H1 (cell line): ENCODE data around the gene ALDH3A1. TPM values are rescaled to one million over a fixed set of nuclear protein-coding genes. Genes with fewer than 3 reads are reported as not detected.

Experiments
- CTCF ChIA-PET: fragments of 300-600 bp; sonication (Branson Sonifier 250); formaldehyde crosslinking; loops from one replicate; lab custom pipeline; 2021; ENCODE audit not compliant: partially characterized antibody; lab: Charles Lee
- POLR2A ChIA-PET: fragments of 300-600 bp; sonication (Branson Sonifier 250); formaldehyde crosslinking; loops from one replicate; lab custom pipeline; 2021; ENCODE audit warnings: inconsistent platforms; ENCODE audit not compliant: partially characterized antibody; lab: Charles Lee
- DNase-seq, 2 experiments: peaks; one replicate each; pipeline versions ENCODE4 v3.0.0 to v3.0.0-alpha.2; 2010 to 2022; ENCODE audit warnings: low spot score in 2 of 2, low read depth in 1 of 2, mixed read lengths in 1 of 2
- FAIRE-seq: peaks from 2 replicates; lab custom pipeline; 2011; peaks lifted over from hg19 to GRCh38; lab: Jason Lieb, UNC
- H2AFZ ChIP-seq: 2 replicates; pipeline ENCODE4 v1.8.1; 2012; ENCODE audit warnings: low read length, inconsistent platforms
- H2AK5ac ChIP-seq: 2 replicates; pipeline ENCODE4 v1.6.1; 2013; ENCODE audit warnings: low read depth, low read length
- H2BK120ac ChIP-seq: replicated peaks from 2 replicates; pipeline ENCODE3; 2013; ENCODE audit warnings: low read depth, low read length, inconsistent platforms
- H2BK12ac ChIP-seq: 2 replicates; pipeline ENCODE4 v1.6.1; 2013; ENCODE audit warnings: low read depth, low read length
- H2BK15ac ChIP-seq: 2 replicates; pipeline ENCODE4 v1.6.1; 2013; ENCODE audit warnings: low read length
- H2BK20ac ChIP-seq: 2 replicates; pipeline ENCODE4 v1.6.1; 2013; ENCODE audit warnings: low read length
- H2BK5ac ChIP-seq: 2 replicates; pipeline ENCODE4 v1.6.1; 2013; ENCODE audit warnings: low read depth, low read length
- H3K14ac ChIP-seq: 2 replicates; pipeline ENCODE4 v1.6.1; 2013; ENCODE audit warnings: inconsistent platforms; ENCODE audit not compliant: insufficient read length
- H3K18ac ChIP-seq: 2 replicates; pipeline ENCODE4 v1.6.1; 2013; ENCODE audit warnings: low read length; ENCODE audit errors: extremely low read depth
- H3K23ac ChIP-seq: 2 replicates; pipeline ENCODE4 v1.6.1; 2013; ENCODE audit warnings: inconsistent platforms; ENCODE audit not compliant: insufficient read length
- H3K23me2 ChIP-seq: 2 replicates; pipeline ENCODE4 v1.6.1; 2013; ENCODE audit warnings: low read depth, low read length
- H3K27ac ChIP-seq: 2 replicates; pipeline ENCODE4 v1.6.1; 2011; ENCODE audit warnings: low read depth, low read length, inconsistent platforms
- H3K27me3 ChIP-seq, 4 experiments: replicated peaks in 1 of 4; 1 replicate in 1 of 4; 2 replicates in 3 of 4; pipeline versions ENCODE4 v1.6.1 to v1.8.1; 2011 to 2013; ENCODE audit warnings: low read length in 3 of 4, mild to moderate bottlenecking in 3 of 4, inconsistent platforms in 2 of 4, mixed read lengths in 2 of 4, moderate library complexity in 1 of 4; ENCODE audit not compliant: control insufficient read depth in 3 of 4, insufficient read depth in 3 of 4; ENCODE audit errors: extremely low read depth in 1 of 4
- H3K36me3 ChIP-seq, 4 experiments: 2 replicates each; pipeline versions ENCODE4 v1.6.1 to v1.8.1; 2011 to 2013; ENCODE audit warnings: mild to moderate bottlenecking in 4 of 4, low read length in 3 of 4, moderate library complexity in 2 of 4, control low read depth in 1 of 4, inconsistent platforms in 1 of 4; ENCODE audit not compliant: insufficient read depth in 4 of 4, control insufficient read depth in 2 of 4
- H3K4ac ChIP-seq: replicated peaks from 2 replicates; pipeline ENCODE3; 2013; ENCODE audit warnings: low read length, low read depth, mixed read lengths, inconsistent platforms; ENCODE audit not compliant: insufficient read length
- H3K4me1 ChIP-seq, 4 experiments: replicated peaks in 1 of 4; 1 replicate in 1 of 4; 2 replicates in 3 of 4; pipeline versions ENCODE4 v1.6.1 to v1.8.1; 2011 to 2013; ENCODE audit warnings: low read length in 3 of 4, inconsistent platforms in 2 of 4, mixed read lengths in 1 of 4; ENCODE audit not compliant: insufficient read depth in 4 of 4, control insufficient read depth in 3 of 4
- H3K4me2 ChIP-seq, 2 experiments: 2 replicates each; pipeline versions ENCODE4 v1.6.1 to v1.8.1; 2011 to 2013; ENCODE audit warnings: low read depth in 2 of 2, low read length in 2 of 2, control low read depth in 1 of 2, inconsistent platforms in 1 of 2, mild to moderate bottlenecking in 1 of 2; ENCODE audit not compliant: insufficient read depth in 1 of 2
- H3K4me3 ChIP-seq, 4 experiments: fragments of 200-600, 300-600 bp in 1 of 4; sonication (generic), shearing (Covaris generic), sonication (Bioruptor Twin) in 1 of 4; 2 replicates each; pipeline versions ENCODE4 v1.5.1 to v1.8.1; 2011 to 2016; ENCODE audit warnings: low read length in 4 of 4, low read depth in 3 of 4, control low read depth in 2 of 4, inconsistent platforms in 2 of 4, mild to moderate bottlenecking in 2 of 4, mixed read lengths in 1 of 4, moderate library complexity in 1 of 4; ENCODE audit not compliant: insufficient read depth in 2 of 4; ENCODE audit errors: extremely low read depth in 1 of 4
- H3K56ac ChIP-seq: replicated peaks from 2 replicates; pipeline ENCODE3; 2013; ENCODE audit warnings: low read depth, mild to moderate bottlenecking, mixed read lengths, low read length, inconsistent platforms; ENCODE audit not compliant: insufficient read length
- H3K79me1 ChIP-seq: 2 replicates; pipeline ENCODE4 v1.6.1; 2013; ENCODE audit warnings: low read depth, low read length, control low read depth
- H3K79me2 ChIP-seq, 2 experiments: 2 replicates each; pipeline versions ENCODE4 v1.6.1 to v1.8.1; 2012 to 2013; ENCODE audit warnings: low read length in 2 of 2, mild to moderate bottlenecking in 2 of 2, inconsistent platforms in 1 of 2; ENCODE audit not compliant: insufficient read depth in 2 of 2, control insufficient read depth in 1 of 2
- H3K9ac ChIP-seq, 4 experiments: replicated peaks in 1 of 4; 1 replicate in 1 of 4; 2 replicates in 3 of 4; pipeline versions ENCODE4 v1.6.1 to v1.8.1; 2011 to 2013; ENCODE audit warnings: low read depth in 3 of 4, low read length in 3 of 4, control low read depth in 2 of 4, mild to moderate bottlenecking in 2 of 4, moderate library complexity in 2 of 4, inconsistent platforms in 1 of 4; ENCODE audit errors: extremely low read depth in 1 of 4
- H3K9me3 ChIP-seq, 2 experiments: 2 replicates each; pipeline versions ENCODE4 v1.6.1 to v1.8.1; 2012 to 2013; ENCODE audit warnings: mild to moderate bottlenecking in 2 of 2, moderate library complexity in 2 of 2, control low read depth in 1 of 2, inconsistent platforms in 1 of 2, low read depth in 1 of 2, low read length in 1 of 2, mixed read lengths in 1 of 2; ENCODE audit not compliant: insufficient read depth in 2 of 2
- H4K20me1 ChIP-seq, 2 experiments: replicated peaks in 1 of 2; 2 replicates each; pipeline versions ENCODE3 to v1.8.1; 2011 to 2013; ENCODE audit warnings: inconsistent platforms in 2 of 2, low read length in 2 of 2, mild to moderate bottlenecking in 1 of 2; ENCODE audit not compliant: insufficient read depth in 2 of 2, control insufficient read depth in 1 of 2
- H4K5ac ChIP-seq: 2 replicates; pipeline ENCODE4 v1.6.1; 2013; ENCODE audit warnings: low read length, low read depth, mixed read lengths, inconsistent platforms; ENCODE audit not compliant: insufficient read length
- H4K8ac ChIP-seq: 2 replicates; pipeline ENCODE4 v1.8.0; 2013; ENCODE audit warnings: mild to moderate bottlenecking, moderate library complexity, low read length, inconsistent platforms; ENCODE audit not compliant: insufficient read depth; ENCODE audit errors: extremely low read depth
- H4K91ac ChIP-seq: replicated peaks from 2 replicates; pipeline ENCODE3; 2013; ENCODE audit warnings: low read length, mixed read lengths, inconsistent platforms; ENCODE audit not compliant: insufficient read length
- GABPA ChIP-seq: IDR thresholded peaks from 2 replicates; pipeline ENCODE4 v1.6.1; 2011; ENCODE audit warnings: mild to moderate bottlenecking, low read length, moderate library complexity, borderline replicate concordance; ENCODE audit not compliant: insufficient read depth
- NRF1 ChIP-seq: IDR thresholded peaks from 2 replicates; pipeline ENCODE4 v1.6.1; 2011; ENCODE audit warnings: mild to moderate bottlenecking, low read depth, low read length, improper control_type of control experiment
- POLR2AphosphoS5 ChIP-seq: IDR thresholded peaks from 2 replicates; pipeline ENCODE4 v1.6.1; 2011; ENCODE audit warnings: low read depth, low read length
- SP2 ChIP-seq: IDR thresholded peaks from 2 replicates; pipeline ENCODE4 v1.6.1; 2012; ENCODE audit warnings: mild to moderate bottlenecking, low read length, inconsistent platforms
- TBP ChIP-seq: IDR thresholded peaks from 2 replicates; pipeline ENCODE4 v1.6.1; 2011; ENCODE audit warnings: low read depth, low read length, improper control_type of control experiment
- WGBS, 2 experiments: shearing (Covaris generic) in 1 of 2; methylation state at CpG; one replicate each; pipeline versions ENCODE4 v1.1.6 to v1.1.7; 2013 to 2015; ENCODE audit warnings: low lambda C conversion rate in 2 of 2, mixed read lengths in 2 of 2, inconsistent platforms in 1 of 2, low coverage in 1 of 2, missing lambda C conversion rate in 1 of 2; ENCODE audit not compliant: insufficient replicate concordance in 2 of 2, insufficient coverage in 1 of 2, insufficient read length in 1 of 2; ENCODE audit errors: extremely low coverage in 1 of 2, missing lambda C conversion rate in 1 of 2; 5-methylcytosine and 5-hydroxymethylcytosine counted together
- polyA plus RNA-seq, 7 experiments: library from polyadenylated mRNA; depleted of rRNA in 3 of 7; stranded (reverse) in 5 of 7; unstranded in 2 of 7; fragments of >200 nt in 5 of 7; fragments of 200-250 nt in 2 of 7; gene quantifications; 1 replicate in 5 of 7; 2 replicates in 1 of 7; 4 replicates in 1 of 7; pipeline versions ENCODE4 v1.2.1 to v1.2.3, GENCODE V29; 2011 to 2013; ENCODE audit warnings: missing spikeins in 2 of 7, mixed read lengths in 2 of 7
- total RNA-seq: library from RNA; stranded (reverse); fragmentation: NEBNext Ultra II Directional; extraction: Animal tissue kit (Norgen Biotek cat#: 25700); gene quantifications from 2 replicates; pipeline ENCODE4 v1.2.1, GENCODE V29; 2021
- TF ChIP-seq, protein P1 (sequence below): IDR thresholded peaks from 2 replicates; pipeline ENCODE4 v1.6.1; 2012; ENCODE audit warnings: low read length, inconsistent platforms
- TF ChIP-seq, protein P2 (sequence below), 3 experiments: IDR thresholded peaks; 1 replicate in 2 of 3; 2 replicates in 1 of 3; pipeline versions ENCODE4 v1.5.1 to v1.6.1; 2011; ENCODE audit warnings: low read length in 3 of 3, mild to moderate bottlenecking in 3 of 3, inconsistent platforms in 2 of 3, low read depth in 1 of 3, moderate library complexity in 1 of 3; ENCODE audit not compliant: insufficient read depth in 1 of 3; ENCODE audit errors: control extremely low read depth in 1 of 3

The ALDH3A1 gene
- total and polyA plus RNA-seq, 2 of the 8 experiments (the other 6 are each of a cell fraction or from before 2014, with no cell fraction given): 0.37 to 1.4 TPM

DNA sequence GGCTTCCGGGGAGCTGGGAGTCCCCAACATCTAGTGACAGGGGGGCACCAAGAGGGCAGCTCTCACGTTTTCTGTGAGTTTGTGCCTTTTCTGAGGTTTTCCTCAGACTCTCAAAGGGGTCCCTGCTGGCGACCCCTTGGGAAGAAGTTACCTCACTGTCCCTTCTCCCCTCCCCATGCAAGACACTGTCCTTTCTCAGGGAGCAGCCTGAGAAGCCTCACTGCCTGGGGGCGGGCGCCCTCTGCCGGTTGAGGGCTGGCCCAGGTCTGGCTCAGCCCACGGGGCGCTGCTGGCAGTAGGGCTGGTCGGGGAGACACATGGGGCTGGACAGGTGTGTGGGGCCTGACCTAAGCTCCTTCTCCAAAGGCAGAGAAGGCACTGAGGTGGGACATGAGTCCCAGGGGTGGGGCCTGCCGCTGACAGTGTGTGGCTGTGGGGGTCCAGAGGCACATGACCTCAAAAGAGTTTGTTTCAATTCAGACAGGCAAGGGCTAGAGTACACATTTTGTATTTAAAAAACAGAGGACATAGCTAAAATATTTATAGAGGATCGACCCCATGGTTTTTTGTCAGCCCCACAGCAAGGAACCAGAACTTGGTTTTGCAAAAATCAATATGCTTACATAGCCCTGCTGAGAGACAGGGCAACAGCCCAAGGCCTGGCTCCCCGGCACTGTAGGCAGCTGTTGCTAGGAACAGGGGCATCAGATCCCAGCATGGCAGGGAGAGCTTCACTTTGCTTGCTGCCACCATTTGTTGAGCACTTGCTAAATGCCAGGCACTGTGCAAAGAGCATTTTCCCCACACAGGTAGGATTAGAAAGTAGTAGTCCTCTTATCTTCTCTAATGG is 18.5 kb upstream of the ALDH3A1 start:
- Histone ChIP-seq H2AK5ac (no peak overlapping the region), H3K14ac (no peak overlapping the region)
- CTCF ChIA-PET: interaction anchor here (0.6 to 8.7 kb wide), 58 partner anchors 8 to 512 kb away, joined by 3 to 52 read pairs (median 4); partner anchors contain the start of genes ALDH3A1, RNF112 and SLC47A1
- TF ChIP-seq SP2 (no peak), POLR2AphosphoS5 (no peak), GABPA (peak; percentile 46; the same call in 1 of the 2 replicates), TBP (no peak), NRF1 (no peak)
- TF ChIP-seq, protein P1, sequence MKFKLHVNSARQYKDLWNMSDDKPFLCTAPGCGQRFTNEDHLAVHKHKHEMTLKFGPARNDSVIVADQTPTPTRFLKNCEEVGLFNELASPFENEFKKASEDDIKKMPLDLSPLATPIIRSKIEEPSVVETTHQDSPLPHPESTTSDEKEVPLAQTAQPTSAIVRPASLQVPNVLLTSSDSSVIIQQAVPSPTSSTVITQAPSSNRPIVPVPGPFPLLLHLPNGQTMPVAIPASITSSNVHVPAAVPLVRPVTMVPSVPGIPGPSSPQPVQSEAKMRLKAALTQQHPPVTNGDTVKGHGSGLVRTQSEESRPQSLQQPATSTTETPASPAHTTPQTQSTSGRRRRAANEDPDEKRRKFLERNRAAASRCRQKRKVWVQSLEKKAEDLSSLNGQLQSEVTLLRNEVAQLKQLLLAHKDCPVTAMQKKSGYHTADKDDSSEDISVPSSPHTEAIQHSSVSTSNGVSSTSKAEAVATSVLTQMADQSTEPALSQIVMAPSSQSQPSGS: no peak
- TF ChIP-seq, protein P2, sequence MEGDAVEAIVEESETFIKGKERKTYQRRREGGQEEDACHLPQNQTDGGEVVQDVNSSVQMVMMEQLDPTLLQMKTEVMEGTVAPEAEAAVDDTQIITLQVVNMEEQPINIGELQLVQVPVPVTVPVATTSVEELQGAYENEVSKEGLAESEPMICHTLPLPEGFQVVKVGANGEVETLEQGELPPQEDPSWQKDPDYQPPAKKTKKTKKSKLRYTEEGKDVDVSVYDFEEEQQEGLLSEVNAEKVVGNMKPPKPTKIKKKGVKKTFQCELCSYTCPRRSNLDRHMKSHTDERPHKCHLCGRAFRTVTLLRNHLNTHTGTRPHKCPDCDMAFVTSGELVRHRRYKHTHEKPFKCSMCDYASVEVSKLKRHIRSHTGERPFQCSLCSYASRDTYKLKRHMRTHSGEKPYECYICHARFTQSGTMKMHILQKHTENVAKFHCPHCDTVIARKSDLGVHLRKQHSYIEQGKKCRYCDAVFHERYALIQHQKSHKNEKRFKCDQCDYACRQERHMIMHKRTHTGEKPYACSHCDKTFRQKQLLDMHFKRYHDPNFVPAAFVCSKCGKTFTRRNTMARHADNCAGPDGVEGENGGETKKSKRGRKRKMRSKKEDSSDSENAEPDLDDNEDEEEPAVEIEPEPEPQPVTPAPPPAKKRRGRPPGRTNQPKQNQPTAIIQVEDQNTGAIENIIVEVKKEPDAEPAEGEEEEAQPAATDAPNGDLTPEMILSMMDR (IDR thresholded peaks at IDR 0.05; ENCODE audit: control extremely low read depth in 1 of 3, insufficient read depth in 1 of 3, low read depth in 1 of 3, low read length in 3 of 3): peak; percentile 96 to 98 (median 97)

More for the DNA sequence above, 18.5 kb upstream of the ALDH3A1 start:
- WGBS, 2 experiments: 34% methylated on average over 12 of the region's 12 CpGs; no CpG with 5 or more reads in 1 of the 2 experiments
- H3K79me2 ChIP-seq: no peaks in the 10 kb centered on the region
- no peak overlapping the region for H3K56ac ChIP-seq
- peak; percentile 49 to 94 for DNase-seq
- POLR2A ChIA-PET: interaction anchor here (0.7 kb wide), 1 partner anchor 12 kb away, joined by 3 read pairs; no protein-coding TSS in a partner anchor
- H4K91ac ChIP-seq: peak overlapping the region; percentile 26
- no peak overlapping the region for H2BK12ac ChIP-seq
- H3K79me1 ChIP-seq: no peaks in the 10 kb centered on the region
- H3K4me2 ChIP-seq: no peak overlapping the region
- H2BK120ac ChIP-seq: no peak overlapping the region
- no peak overlapping the region for H3K27ac ChIP-seq
- no peaks in the 10 kb centered on the region for H3K23me2 ChIP-seq
- no peak overlapping the region for H2BK5ac ChIP-seq
- no peak overlapping the region for H4K5ac ChIP-seq
- H3K18ac ChIP-seq: no peak overlapping the region
- no peak overlapping the region for H2BK15ac ChIP-seq
- no peak overlapping the region for H3K4me3 ChIP-seq
- no peaks in the 10 kb centered on the region for H3K27me3 ChIP-seq
- H3K9me3 ChIP-seq: no peaks in the 10 kb centered on the region
- no peak for FAIRE-seq
- H3K23ac ChIP-seq: no peak overlapping the region
- H4K20me1 ChIP-seq: no peaks in the 10 kb centered on the region
- H4K8ac ChIP-seq: peak overlapping the region; percentile 17; the same call in 1 of the 2 replicates
- no peak overlapping the region for H2BK20ac ChIP-seq
- H3K9ac ChIP-seq: no peak overlapping the region
- H3K4ac ChIP-seq: no peak overlapping the region
- H3K4me1 ChIP-seq: peaks cover 0 to 5% (median 0%) of the 10 kb centered on the region in 4 experiments; a peak in 2 of 7 replicates
- peak overlapping the region; percentile 89 for H2AFZ ChIP-seq
- H3K36me3 ChIP-seq: no peaks in the 10 kb centered on the region
